Osteoblast (primary cell): ENCODE data around the gene BLTP3A. TPM values are rescaled to one million over a fixed set of nuclear protein-coding genes. Genes with fewer than 3 reads are reported as not detected.
"Not testable (repeated sequence)": the region's sequence is repeated elsewhere in the genome, so short reads cannot be mapped to it uniquely, and the experiment has no call there.

Experiments
- DNase-seq: peaks from one replicate; pipeline ENCODE4 v3.0.0; 2011; ENCODE audit warnings: low spot score, mixed read lengths; ENCODE audit not compliant: insufficient read length; ENCODE audit errors: missing footprints
- H2AFZ ChIP-seq: 2 replicates; pipeline ENCODE4 v1.6.0; 2011; ENCODE audit warnings: mild to moderate bottlenecking, low read length
- H3K27ac ChIP-seq: 2 replicates; pipeline ENCODE4 v1.5.1; 2011; ENCODE audit warnings: mild to moderate bottlenecking, low read depth, low read length, moderate library complexity
- H3K27me3 ChIP-seq: 2 replicates; pipeline ENCODE4 v1.6.0; 2012; ENCODE audit warnings: mild to moderate bottlenecking, control low read depth, inconsistent platforms, low read length, moderate library complexity; ENCODE audit not compliant: insufficient read depth
- H3K36me3 ChIP-seq: 2 replicates; pipeline ENCODE4 v1.5.1; 2011; ENCODE audit warnings: mild to moderate bottlenecking, low read length, control low read depth, moderate library complexity; ENCODE audit not compliant: insufficient read depth
- H3K4me1 ChIP-seq: 2 replicates; pipeline ENCODE4 v1.5.1; 2011; ENCODE audit warnings: mild to moderate bottlenecking, low read length, control low read depth, moderate library complexity; ENCODE audit not compliant: insufficient read depth
- H3K4me2 ChIP-seq: 2 replicates; pipeline ENCODE4 v1.6.0; 2011; ENCODE audit warnings: mild to moderate bottlenecking, low read length; ENCODE audit not compliant: insufficient read depth
- H3K4me3 ChIP-seq: fragments of 200-600 bp; sonication (generic); 3 replicates; pipeline ENCODE4 v1.5.1; 2012; ENCODE audit warnings: mild to moderate bottlenecking, low read length, inconsistent platforms; ENCODE audit not compliant: insufficient read depth
- H3K79me2 ChIP-seq: 2 replicates; pipeline ENCODE4 v1.6.0; 2012; ENCODE audit warnings: mild to moderate bottlenecking, low read length, control low read depth, inconsistent platforms; ENCODE audit not compliant: insufficient read depth
- H3K9me3 ChIP-seq: 2 replicates; pipeline ENCODE4 v1.5.1; 2011; ENCODE audit warnings: low read depth, low read length, control low read depth
- H4K20me1 ChIP-seq: 2 replicates; pipeline ENCODE4 v1.6.0; 2012; ENCODE audit warnings: mild to moderate bottlenecking, low read length, control low read depth; ENCODE audit not compliant: insufficient read depth
- total RNA-seq: library from RNA; depleted of rRNA; stranded (reverse); fragments of >200 nt; gene quantifications from 2 replicates; pipeline ENCODE4 v1.2.3, GENCODE V29; 2012
- TF ChIP-seq, protein P1 (sequence below): IDR thresholded peaks from 2 replicates; pipeline ENCODE4 v1.5.1; 2011; ENCODE audit warnings: mild to moderate bottlenecking, low read depth, low read length, moderate library complexity; ENCODE audit errors: extremely low read depth

The BLTP3A gene
- total RNA-seq, 1 donor = 13.0 TPM

DNA sequence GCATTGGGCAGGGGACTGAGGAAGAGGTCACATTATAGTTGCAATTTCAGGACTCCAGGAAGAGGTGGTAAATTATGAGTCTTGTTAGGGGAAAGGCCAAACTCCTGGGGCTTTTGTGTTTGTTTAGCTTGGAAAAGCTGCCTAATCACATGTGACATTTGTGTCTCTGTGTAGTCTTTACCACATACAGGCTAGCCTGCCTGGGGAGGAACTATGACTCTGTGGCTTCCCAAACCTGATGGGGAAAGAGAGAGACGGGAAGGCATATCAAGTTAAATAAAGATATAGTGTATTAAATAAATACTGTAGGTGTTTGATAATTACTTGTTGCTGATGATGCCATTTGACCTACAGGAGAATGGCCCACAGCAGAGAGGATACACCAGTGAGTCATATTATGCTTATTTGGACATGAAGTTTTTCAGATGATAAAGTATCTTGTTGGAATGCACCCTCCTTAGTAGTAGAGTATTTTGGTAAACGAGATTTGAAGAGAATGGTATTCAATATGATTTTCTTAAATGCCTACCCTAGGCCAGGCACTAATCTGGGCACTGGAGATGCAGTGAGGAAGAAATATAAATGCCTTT is 4.0 kb downstream of the BLTP3A start:
- no peak overlapping the region for H2AFZ ChIP-seq
- H3K4me1 ChIP-seq = peaks cover 14% of the 10 kb centered on the region
- H3K27me3 ChIP-seq = no peaks in the 10 kb centered on the region
- no peaks in the 10 kb centered on the region for H3K9me3 ChIP-seq
- no peaks in the 10 kb centered on the region for H3K36me3 ChIP-seq
- peaks cover 18% of the 10 kb centered on the region for H3K79me2 ChIP-seq
- no peak overlapping the region for H3K4me2 ChIP-seq
- peak; percentile 74 for DNase-seq
- no peak overlapping the region for H3K4me3 ChIP-seq
- TF ChIP-seq, protein P1, sequence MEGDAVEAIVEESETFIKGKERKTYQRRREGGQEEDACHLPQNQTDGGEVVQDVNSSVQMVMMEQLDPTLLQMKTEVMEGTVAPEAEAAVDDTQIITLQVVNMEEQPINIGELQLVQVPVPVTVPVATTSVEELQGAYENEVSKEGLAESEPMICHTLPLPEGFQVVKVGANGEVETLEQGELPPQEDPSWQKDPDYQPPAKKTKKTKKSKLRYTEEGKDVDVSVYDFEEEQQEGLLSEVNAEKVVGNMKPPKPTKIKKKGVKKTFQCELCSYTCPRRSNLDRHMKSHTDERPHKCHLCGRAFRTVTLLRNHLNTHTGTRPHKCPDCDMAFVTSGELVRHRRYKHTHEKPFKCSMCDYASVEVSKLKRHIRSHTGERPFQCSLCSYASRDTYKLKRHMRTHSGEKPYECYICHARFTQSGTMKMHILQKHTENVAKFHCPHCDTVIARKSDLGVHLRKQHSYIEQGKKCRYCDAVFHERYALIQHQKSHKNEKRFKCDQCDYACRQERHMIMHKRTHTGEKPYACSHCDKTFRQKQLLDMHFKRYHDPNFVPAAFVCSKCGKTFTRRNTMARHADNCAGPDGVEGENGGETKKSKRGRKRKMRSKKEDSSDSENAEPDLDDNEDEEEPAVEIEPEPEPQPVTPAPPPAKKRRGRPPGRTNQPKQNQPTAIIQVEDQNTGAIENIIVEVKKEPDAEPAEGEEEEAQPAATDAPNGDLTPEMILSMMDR = no peak
- no peak overlapping the region for H3K27ac ChIP-seq
- H4K20me1 ChIP-seq = peaks cover 8% of the 10 kb centered on the region

DNA sequence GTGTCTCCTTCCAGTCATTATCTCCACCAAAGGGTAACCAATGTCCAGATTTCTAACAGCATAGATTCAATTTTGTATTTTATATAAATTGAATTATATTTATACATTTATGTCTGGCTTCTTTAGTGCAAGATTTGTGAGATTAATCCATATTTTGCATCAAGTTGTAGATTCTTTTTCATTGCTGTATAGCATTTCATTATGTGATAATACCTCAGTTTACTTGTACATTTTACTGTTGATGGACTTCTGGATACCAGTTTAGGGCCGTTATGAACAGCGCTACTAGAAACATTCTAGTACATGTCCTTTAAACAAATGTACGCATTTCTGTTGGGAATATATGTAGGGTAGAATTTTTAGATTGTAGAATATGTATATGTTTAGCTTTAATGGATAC is 6.2 kb downstream of the BLTP3A start:
- H4K20me1 ChIP-seq = peaks cover 8% of the 10 kb centered on the region
- H3K27ac ChIP-seq = no peak overlapping the region
- no peak overlapping the region for H3K4me2 ChIP-seq
- peaks cover 14% of the 10 kb centered on the region for H3K79me2 ChIP-seq
- TF ChIP-seq, protein P1 = no peak
- H3K4me1 ChIP-seq = peaks cover 8% of the 10 kb centered on the region
- no peak for DNase-seq
- H3K9me3 ChIP-seq = no peaks in the 10 kb centered on the region
- H3K4me3 ChIP-seq = no peak overlapping the region
- H2AFZ ChIP-seq = no peak overlapping the region
- H3K27me3 ChIP-seq = no peaks in the 10 kb centered on the region
- no peaks in the 10 kb centered on the region for H3K36me3 ChIP-seq

DNA sequence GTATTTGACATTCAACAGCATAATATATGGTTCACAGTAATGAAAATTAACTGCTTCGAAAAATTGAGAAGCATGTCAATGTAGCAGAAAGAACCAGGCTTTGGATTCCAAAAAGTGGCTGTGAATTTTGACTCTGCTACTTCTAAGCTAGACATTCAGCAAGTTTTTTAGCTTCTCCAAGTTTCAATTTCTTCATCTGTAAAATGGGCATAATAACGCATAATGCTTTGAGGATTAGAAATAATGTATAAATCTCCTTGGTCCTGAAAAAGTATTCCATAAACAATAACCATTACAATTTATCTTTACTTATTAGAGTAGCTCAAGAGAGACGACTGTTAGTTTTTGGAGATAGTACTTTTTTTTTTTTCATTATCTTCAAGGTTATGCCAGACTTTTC is 7.7 kb downstream of the BLTP3A start:
- H3K79me2 ChIP-seq = peaks cover 19% of the 10 kb centered on the region
- H3K36me3 ChIP-seq = no peaks in the 10 kb centered on the region
- no peak overlapping the region for H3K4me3 ChIP-seq

DNA sequence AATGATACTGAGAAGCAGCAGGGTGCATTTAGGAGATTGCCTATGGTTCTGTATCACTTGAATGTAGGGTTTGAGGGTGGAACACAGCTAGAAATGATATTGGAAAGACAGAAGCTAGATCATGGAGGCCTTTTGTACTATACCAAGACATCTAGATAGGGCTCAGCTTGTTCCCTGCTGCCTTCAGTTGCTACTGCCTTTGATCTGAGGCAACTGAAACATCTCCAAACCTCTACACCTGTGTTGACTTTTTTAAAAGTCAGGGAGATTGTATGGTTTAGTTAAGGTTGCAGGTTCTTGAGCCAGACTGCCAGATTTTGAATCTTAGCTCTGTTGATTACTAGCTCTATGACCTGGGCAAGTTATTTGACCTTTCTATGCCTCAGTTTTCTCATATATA is 12.7 kb downstream of the BLTP3A start:
- Histone ChIP-seq H3K27ac (no peak overlapping the region), H3K4me3 (no peak overlapping the region), H3K79me2 (peaks cover 11% of the 10 kb centered on the region), H3K27me3 (no peaks in the 10 kb centered on the region), H3K4me2 (no peak overlapping the region), H3K9me3 (no peaks in the 10 kb centered on the region), H4K20me1 (peaks cover 11% of the 10 kb centered on the region), H3K36me3 (no peaks in the 10 kb centered on the region), H3K4me1 (no peaks in the 10 kb centered on the region), H2AFZ (no peak overlapping the region)
- no peak for DNase-seq
- TF ChIP-seq, protein P1 = no peak

More for the DNA sequence above, 7.7 kb downstream of the BLTP3A start:
- no peak for DNase-seq
- H4K20me1 ChIP-seq = peaks cover 8% of the 10 kb centered on the region
- H3K4me1 ChIP-seq = peaks cover 8% of the 10 kb centered on the region
- no peak overlapping the region for H3K27ac ChIP-seq
- H2AFZ ChIP-seq = no peak overlapping the region
- H3K9me3 ChIP-seq = no peaks in the 10 kb centered on the region
- TF ChIP-seq, protein P1 = no peak
- no peak overlapping the region for H3K4me2 ChIP-seq
- no peaks in the 10 kb centered on the region for H3K27me3 ChIP-seq

DNA sequence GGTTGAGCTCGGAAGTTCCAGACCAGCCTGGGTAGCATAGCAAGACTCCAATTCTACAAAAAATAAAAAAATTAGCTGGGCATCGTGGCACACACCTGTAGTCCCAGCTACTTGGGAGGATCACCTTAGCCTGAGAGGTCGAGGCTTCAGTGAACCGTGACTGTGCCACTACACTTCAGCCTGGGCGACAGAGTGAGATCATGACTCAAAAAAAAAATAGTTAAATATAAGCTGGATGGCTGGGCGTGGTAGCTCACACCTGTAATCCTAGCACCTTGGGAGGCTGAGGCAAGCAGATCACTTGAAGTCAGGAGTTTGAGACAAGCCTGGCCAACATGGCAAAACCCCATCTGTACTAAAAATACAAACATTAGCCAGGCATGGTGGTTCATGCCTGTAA is 13.2 kb downstream of the BLTP3A start:
- not testable (repeated sequence) for H2AFZ ChIP-seq, DNase-seq, H3K79me2 ChIP-seq, H3K27ac ChIP-seq, H3K27me3 ChIP-seq, H3K36me3 ChIP-seq, H3K4me2 ChIP-seq, H3K9me3 ChIP-seq, H3K4me1 ChIP-seq, H3K4me3 ChIP-seq
- peaks cover 11% of the 10 kb centered on the region for H4K20me1 ChIP-seq
